Smooth muscle cell (in vitro differentiated cells): ENCODE measurements around the gene TFAP2A. TPM values are rescaled to one million over a fixed set of nuclear protein-coding genes. Genes with fewer than 3 reads are reported as not detected.

ENCODE experiments used
- DNase-seq: peaks from one replicate; lab custom pipeline; 2025; ENCODE audit not compliant: unreplicated experiment; lab: John Stamatoyannopoulos, UW
- H2AFZ ChIP-seq: fragments of 200-600 bp; sonication (generic); 2 replicates; pipeline ENCODE4 v1.6.0; 2016; ENCODE audit warnings: antibody characterized with exemption, low read depth, mild to moderate bottlenecking
- H3F3A ChIP-seq: fragments of 200-600 bp; sonication (generic); 2 replicates; pipeline ENCODE4 v1.6.0; 2017; ENCODE audit warnings: antibody characterized with exemption, low read depth
- H3K27ac ChIP-seq: fragments of 200-600 bp; sonication (generic); 2 replicates; pipeline ENCODE4 v1.5.1; 2016; ENCODE audit warnings: low read depth, mild to moderate bottlenecking
- H3K27me3 ChIP-seq: fragments of 200-600 bp; sonication (generic); 2 replicates; pipeline ENCODE4 v1.6.1; 2016; ENCODE audit warnings: low read depth, mild to moderate bottlenecking
- H3K36me3 ChIP-seq: fragments of 200-600 bp; sonication (generic); 2 replicates; pipeline ENCODE4 v1.5.1; 2016; ENCODE audit warnings: low read depth
- H3K4me1 ChIP-seq: fragments of 200-600 bp; sonication (generic); 2 replicates; pipeline ENCODE4 v1.5.1; 2016; ENCODE audit warnings: low read depth
- H3K4me2 ChIP-seq: fragments of 200-600 bp; sonication (generic); 2 replicates; pipeline ENCODE4 v1.6.0; 2016; ENCODE audit warnings: mild to moderate bottlenecking
- H3K4me3 ChIP-seq: fragments of 200-600 bp; sonication (generic); 2 replicates; pipeline ENCODE4 v1.5.1; 2016; ENCODE audit warnings: mild to moderate bottlenecking
- H3K79me2 ChIP-seq: fragments of 200-600 bp; sonication (generic); 2 replicates; pipeline ENCODE4 v1.6.0; 2016; ENCODE audit warnings: low read depth, mild to moderate bottlenecking
- H3K9ac ChIP-seq: fragments of 200-600 bp; sonication (generic); 2 replicates; pipeline ENCODE4 v1.6.0; 2016; ENCODE audit warnings: low read depth
- H3K9me3 ChIP-seq: fragments of 200-600 bp; sonication (generic); replicated peaks from 2 replicates; pipeline ENCODE4 v1.5.1; 2016; ENCODE audit warnings: low read depth
- H4K20me1 ChIP-seq: fragments of 200-600 bp; sonication (generic); 2 replicates; pipeline ENCODE4 v1.6.0; 2016; ENCODE audit warnings: low read depth
- CTCF ChIP-seq: fragments of 200-600 bp; sonication (generic); IDR thresholded peaks from 2 replicates; pipeline ENCODE4 v1.5.1; 2017; ENCODE audit warnings: borderline replicate concordance, mild to moderate bottlenecking, antibody characterized with exemption; ENCODE audit not compliant: insufficient read depth, poor library complexity, severe bottlenecking
- WGBS: methylation state at CpG from one replicate; pipeline ENCODE4 v1.1.7; 2016; ENCODE audit warnings: low lambda C conversion rate; 5-methylcytosine and 5-hydroxymethylcytosine counted together
- polyA plus RNA-seq: library from polyadenylated mRNA; unstranded; fragments of >200 nt; fragmentation: Nextera tagmentation; extraction: Ambion mirVana; gene quantifications from 2 replicates; pipeline ENCODE4 v1.2.1, GENCODE V29; 2016
- total RNA-seq: library from RNA; depleted of rRNA; stranded (reverse); fragments of >200 nt; gene quantifications from 2 replicates; pipeline ENCODE4 v1.2.3, GENCODE V29; 2014

The TFAP2A gene
- total and polyA plus RNA-seq, 2 experiments from 2014 or later: 10.1 to 13.6 TPM

- H3K4me1 ChIP-seq: no peaks in the 10 kb centered on the region
- H3K4me3 ChIP-seq: no peak overlapping the region
- WGBS: 54% methylated on average over 11 of the region's 11 CpGs
- peak overlapping the region; percentile 38 for H3K9ac ChIP-seq
- H3K9me3 ChIP-seq: no peaks in the 10 kb centered on the region
- H3K79me2 ChIP-seq: no peaks in the 10 kb centered on the region
- no peaks in the 10 kb centered on the region for H4K20me1 ChIP-seq
- TF ChIP-seq CTCF: no peak
- H2AFZ ChIP-seq: no peak overlapping the region
- DNase-seq: no peak
- peak overlapping the region; percentile 33 for H3K4me2 ChIP-seq
- peak overlapping the region; percentile 63 for H3K27ac ChIP-seq
- H3K27me3 ChIP-seq: no peaks in the 10 kb centered on the region
- no peaks in the 10 kb centered on the region for H3K36me3 ChIP-seq
- H3F3A ChIP-seq: no peaks in the 10 kb centered on the region
Measured at GRCh38 chr6:10451828-10452509, 37.1 kb upstream of the TFAP2A start.

GRCh38 chr6:10451394-10451793, 36.5 kb upstream of the TFAP2A start:
- H3K4me1 ChIP-seq: no peaks in the 10 kb centered on the region
- H4K20me1 ChIP-seq: no peaks in the 10 kb centered on the region
- no peaks in the 10 kb centered on the region for H3K79me2 ChIP-seq
- WGBS: 81% methylated on average over 6 of the region's 6 CpGs
- no peak for TF ChIP-seq CTCF
- no peaks in the 10 kb centered on the region for H3K27me3 ChIP-seq
- peak overlapping the region; percentile 63 for H3K27ac ChIP-seq
- no peak for DNase-seq
- H2AFZ ChIP-seq: no peak overlapping the region
- H3K9me3 ChIP-seq: no peaks in the 10 kb centered on the region
- H3K9ac ChIP-seq: peak overlapping the region; percentile 38
- H3K4me3 ChIP-seq: no peak overlapping the region
- no peaks in the 10 kb centered on the region for H3K36me3 ChIP-seq
- peak overlapping the region; percentile 33 for H3K4me2 ChIP-seq
- H3F3A ChIP-seq: no peaks in the 10 kb centered on the region

GRCh38 chr6:10449751-10450150, 34.9 kb upstream of the TFAP2A start:
- Histone ChIP-seq H3K9ac (no peak overlapping the region), H3K4me1 (no peaks in the 10 kb centered on the region), H3K9me3 (no peaks in the 10 kb centered on the region), H3K27me3 (no peaks in the 10 kb centered on the region), H3K36me3 (no peaks in the 10 kb centered on the region), H4K20me1 (no peaks in the 10 kb centered on the region), H3K79me2 (no peaks in the 10 kb centered on the region), H3F3A (no peaks in the 10 kb centered on the region), H3K4me2 (no peak overlapping the region), H2AFZ (no peak overlapping the region), H3K4me3 (no peak overlapping the region), H3K27ac (no peak overlapping the region)
- TF ChIP-seq CTCF: no peak
- WGBS: 83% methylated on average over 5 of the region's 5 CpGs
- DNase-seq: no peak

- WGBS: 80% methylated on average over 1 of the region's 1 CpG
- Histone ChIP-seq H3K79me2 (no peaks in the 10 kb centered on the region), H3K27ac (no peak overlapping the region), H3K36me3 (no peaks in the 10 kb centered on the region), H3K4me3 (no peak overlapping the region), H2AFZ (no peak overlapping the region), H3K9me3 (no peaks in the 10 kb centered on the region), H4K20me1 (no peaks in the 10 kb centered on the region), H3K27me3 (no peaks in the 10 kb centered on the region), H3K4me1 (no peaks in the 10 kb centered on the region), H3K9ac (no peak overlapping the region), H3K4me2 (no peak overlapping the region), H3F3A (no peaks in the 10 kb centered on the region)
- no peak for TF ChIP-seq CTCF
- DNase-seq: no peak
Measured at GRCh38 chr6:10448096-10448495, 33.2 kb upstream of the TFAP2A start.
